ENCODE results near the gene RBM15B.
"Not testable (repeated sequence)": the region's sequence is repeated elsewhere in the genome, so short reads cannot be mapped to it uniquely, and the experiment has no call there.

RBM15B gene

DNA sequence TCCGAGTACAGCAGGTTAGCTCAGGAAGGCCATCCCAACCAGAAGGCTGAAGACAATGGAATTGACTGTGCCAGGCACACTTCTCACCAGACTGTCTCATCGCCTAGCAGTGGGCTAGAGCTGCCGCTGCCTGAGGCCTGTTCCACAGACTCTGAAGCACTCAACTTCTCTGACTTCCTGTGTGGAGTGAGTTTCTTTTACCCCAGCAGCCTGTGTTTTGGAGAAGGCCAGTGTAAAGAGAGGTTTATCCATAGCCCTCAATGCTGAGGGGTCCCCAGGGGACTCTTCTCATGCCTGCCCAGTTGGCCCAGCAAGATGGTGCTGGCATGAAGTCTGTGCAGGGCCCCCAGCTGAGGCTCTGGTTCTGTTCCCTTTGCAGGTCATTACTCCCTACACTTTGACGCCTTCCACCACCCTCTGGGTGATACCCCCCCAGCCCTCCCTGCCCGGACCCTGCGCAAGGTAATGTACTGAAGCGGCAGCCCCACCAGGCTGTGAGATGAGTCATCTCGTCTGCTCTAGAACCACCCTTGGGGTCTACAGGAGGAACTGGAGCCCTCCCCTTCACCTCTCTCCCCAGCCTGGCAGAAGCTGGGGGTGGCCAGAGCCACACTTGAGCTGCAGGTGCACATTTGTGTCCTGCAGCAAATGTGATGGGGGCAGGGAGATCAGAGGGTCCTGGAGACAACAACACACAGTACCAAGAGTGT is 11.2 kb upstream of the RBM15B start:
- no peak for DNase-seq

- DNase-seq: no peak
Measured at GRCh38 chr3:51380601-51381332, 10.3 kb upstream of the RBM15B start.

DNA sequence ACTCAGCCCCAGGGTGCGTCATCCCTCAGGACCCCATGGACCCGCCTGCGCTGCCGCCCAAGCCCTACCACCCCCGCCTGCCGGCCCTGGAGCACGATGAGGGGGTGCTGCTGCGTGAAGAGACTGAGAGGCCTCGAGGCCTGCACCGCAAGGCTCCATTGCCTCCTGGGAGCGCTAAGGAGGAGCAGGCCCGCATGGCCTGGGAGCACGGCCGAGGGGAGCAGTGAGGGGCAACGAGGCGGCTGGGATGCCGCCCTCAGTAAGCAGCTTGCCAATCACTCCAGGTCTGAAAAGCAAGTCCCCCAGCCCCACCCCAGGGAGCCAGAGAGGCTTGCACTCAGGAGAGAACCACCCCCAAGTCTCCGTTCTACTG is 9.8 kb upstream of the RBM15B start:
- no peak for DNase-seq

DNA sequence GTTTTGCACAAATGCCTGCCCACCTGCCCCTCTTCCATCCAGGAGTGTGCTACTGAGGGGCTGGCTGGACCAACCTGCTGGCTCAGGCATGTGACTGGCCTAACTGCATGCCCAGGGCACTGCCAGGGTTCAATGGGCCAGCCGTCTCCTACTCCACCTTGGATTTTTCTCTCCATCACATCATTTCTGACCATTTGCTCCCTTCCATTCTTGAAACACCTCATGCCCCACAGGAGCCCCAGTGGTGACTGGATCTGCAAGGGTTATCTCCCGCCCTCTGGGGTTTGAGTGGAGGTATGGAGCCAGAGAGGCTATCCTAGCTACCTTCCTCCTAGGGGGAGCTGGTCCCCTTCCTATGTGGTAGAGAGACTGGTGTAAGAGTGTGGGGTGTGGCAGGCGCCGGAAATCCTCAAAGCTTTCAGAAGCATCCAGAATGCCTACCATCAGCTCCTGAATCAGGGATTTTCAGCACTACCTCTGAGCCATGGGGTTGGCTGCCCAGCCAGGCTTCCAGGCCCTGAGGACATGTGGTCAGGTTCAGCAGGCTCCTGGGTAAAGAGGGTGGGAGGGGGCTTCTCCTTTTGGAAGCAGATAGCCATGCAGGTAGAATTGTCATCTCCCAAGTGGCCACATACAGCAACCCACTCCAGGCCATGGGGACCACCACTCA is 8.9 kb upstream of the RBM15B start:
- no peak for DNase-seq

GRCh38 chr3:51382947-51383578 is 8.0 kb upstream of the RBM15B start:
- DNase-seq: no peak

- no peak for DNase-seq
Measured at GRCh38 chr3:51384055-51384725, 6.9 kb upstream of the RBM15B start.

DNA sequence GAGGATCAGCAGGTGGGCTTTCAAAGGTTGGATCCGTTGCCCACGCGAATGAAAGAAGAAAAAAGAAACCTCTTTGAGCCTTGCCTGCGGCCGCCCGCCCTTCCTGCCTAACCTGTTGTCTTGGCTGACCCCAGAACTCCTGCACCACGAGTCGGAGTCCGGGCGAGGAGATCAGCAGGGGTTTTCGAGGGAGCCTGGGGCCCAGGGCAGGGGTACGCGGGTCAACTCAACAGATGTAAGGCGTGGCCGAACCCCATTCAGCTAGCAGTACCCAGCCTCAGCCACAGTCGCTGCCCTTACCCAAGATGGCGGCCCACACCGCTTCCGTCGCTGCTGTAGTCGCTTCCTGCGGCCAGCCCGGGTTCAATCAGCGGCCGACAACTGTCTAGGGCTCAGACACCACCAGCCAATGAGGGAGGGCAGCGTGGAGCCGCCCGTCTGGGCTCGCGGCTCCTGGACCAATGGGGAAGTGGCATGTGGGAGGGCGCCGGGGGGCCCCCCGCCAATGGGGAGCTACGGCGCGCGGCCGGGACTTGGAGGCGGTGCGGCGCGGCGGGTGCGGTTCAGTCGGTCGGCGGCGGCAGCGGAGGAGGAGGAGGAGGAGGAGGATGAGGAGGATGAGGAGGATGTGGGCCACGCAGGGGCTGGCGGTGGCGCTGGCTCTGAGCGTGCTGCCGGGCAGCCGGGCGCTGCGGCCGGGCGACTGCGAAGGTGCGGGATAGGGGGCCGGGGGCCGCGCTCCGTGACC is 6.2 kb upstream of the RBM15B start, which contains the start of gene MANF:
Gene MANF, plus strand, starts transcription at position 566 of the 748 bp plus-strand sequence. Its CDS starts 52 bp downstream, at position 618.
- DNase-seq: peak; percentile 95

DNA sequence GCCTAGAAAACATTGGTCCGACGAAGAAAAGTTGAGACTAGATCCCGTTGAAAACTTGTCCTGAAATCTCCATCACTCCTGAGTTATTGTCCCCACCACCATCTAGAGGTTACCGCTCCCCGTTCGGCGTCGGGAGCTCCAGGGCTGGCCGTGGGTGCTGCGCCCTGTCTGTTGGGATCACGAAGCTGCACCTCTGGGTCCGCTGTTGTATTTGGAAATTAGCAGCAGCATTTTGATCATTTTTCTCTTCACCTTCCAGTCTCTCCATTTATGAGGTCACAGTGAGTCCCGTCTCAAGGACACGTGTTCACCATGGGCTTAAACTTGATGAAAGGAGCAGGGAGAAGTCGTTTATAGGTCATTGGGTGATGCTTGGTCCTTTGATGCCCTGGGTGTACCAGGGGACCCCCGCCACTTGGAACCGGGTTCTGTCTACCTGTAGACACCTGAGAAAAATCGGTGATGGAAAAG is 5.4 kb upstream of the RBM15B start:
- no peak for DNase-seq

DNA sequence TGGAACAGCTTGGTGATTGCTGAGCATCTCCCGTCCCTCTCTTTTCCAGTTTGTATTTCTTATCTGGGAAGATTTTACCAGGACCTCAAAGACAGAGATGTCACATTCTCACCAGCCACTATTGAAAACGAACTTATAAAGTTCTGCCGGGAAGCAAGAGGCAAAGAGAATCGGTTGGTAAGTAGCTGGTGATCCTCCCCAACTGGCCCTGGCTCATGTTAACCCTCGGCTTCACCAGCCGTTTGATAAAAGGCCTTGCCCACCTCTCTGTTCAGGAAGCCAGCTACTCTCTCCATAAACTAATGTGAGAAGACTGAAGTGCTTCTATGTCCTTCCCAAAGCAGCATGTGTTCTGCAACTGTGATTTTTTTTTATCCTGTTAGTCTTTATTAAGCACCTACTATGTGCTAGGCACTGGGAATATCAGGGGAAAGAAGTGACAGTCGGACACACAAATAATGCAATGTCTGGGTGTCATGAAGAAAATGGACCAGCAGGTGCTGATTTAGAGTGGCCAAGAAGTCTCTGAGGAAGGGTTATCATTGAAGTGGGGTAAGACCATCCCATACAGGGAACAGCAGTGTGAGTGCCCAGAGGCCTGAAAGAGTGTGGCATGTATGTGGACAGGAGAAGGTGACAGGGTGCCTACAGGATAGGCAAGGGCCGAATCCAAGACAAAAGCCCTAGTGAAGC is 4.8 kb upstream of the RBM15B start:
- DNase-seq: no peak

DNA sequence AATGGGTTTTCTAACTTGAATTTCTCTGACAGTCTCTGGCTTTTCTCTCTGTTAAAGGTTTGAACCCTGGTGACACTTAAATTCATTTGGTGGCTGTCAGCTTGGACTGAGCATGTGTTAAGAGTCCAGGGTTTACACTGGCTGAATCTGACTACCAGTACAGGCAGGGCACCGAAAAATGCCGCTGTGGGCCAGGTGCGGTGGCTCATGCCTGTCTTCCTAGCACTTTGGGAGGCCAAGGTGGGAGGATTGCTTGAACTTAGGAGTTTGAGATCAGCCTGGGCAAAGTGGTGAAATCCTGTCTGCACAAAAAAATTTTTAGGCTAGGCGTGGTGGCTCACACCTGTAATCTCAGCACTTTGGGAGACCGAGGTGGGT is 4.2 kb upstream of the RBM15B start:
- no peak for DNase-seq

DNA sequence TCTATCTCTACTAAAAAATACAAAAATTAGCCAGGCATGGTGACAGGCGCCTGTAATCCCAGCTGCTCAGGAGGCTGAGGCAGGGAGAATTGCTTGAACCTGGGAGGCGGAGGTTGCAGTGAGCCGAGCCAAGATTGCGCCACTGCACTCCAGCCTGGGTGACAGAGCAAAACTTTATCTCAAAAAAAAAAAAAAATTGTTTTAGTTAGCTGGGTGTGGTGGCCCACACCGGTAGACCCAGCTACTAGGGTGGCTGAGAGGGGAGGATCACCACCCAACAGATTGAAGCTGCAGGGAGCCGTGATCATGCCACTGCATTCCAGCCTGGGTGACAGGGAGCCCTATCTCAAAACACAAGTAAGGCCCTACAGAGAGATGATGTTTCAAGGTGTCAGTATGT is 3.8 kb upstream of the RBM15B start:
- DNase-seq: not testable (repeated sequence)

GRCh38 chr3:51388286-51389029 is 2.6 kb upstream of the RBM15B start:
- no peak for DNase-seq

- DNase-seq: peak; percentile 49
Measured at GRCh38 chr3:51389423-51390183, 1.5 kb upstream of the RBM15B start.

DNA sequence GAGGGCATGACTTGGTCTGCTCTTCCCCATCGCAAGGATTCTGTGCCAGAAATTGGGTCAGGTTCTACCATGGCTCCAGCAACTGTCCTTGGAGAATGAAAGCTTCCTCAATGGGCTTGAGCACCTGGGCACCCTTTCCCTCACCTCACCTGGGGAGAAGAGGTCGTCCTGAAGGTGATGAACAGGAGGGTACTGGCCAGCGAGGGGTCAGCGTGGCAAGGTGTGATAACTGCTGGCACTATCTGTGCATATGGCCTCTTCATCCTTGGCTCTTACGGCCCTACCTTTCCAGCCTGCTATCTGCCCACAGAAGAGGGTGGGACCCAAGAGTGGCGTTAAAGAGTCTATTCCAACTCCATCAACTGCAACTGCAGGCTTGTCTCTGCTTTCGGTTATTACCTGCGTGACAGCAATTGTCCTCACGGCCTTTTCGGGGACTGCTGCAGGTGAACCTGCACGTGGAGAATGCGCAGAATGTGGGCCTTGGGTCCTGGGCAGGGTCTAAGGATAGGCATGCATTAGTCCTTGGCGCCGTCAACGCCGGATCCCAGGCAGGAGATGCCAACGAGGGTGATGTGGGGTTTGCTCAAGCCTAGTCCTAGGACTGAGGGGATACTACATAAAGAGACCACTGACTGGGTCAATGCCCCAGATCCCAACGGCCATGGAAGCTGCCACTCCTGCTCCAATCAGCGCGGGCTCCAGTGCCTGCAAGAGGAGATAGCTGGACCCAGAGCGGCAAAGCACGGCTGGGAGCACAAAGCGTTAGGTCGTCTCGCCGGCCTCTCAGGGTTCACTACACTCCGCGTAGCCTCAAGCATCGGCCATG is 625 bp upstream of the RBM15B start:
- DNase-seq: no peak

DNA sequence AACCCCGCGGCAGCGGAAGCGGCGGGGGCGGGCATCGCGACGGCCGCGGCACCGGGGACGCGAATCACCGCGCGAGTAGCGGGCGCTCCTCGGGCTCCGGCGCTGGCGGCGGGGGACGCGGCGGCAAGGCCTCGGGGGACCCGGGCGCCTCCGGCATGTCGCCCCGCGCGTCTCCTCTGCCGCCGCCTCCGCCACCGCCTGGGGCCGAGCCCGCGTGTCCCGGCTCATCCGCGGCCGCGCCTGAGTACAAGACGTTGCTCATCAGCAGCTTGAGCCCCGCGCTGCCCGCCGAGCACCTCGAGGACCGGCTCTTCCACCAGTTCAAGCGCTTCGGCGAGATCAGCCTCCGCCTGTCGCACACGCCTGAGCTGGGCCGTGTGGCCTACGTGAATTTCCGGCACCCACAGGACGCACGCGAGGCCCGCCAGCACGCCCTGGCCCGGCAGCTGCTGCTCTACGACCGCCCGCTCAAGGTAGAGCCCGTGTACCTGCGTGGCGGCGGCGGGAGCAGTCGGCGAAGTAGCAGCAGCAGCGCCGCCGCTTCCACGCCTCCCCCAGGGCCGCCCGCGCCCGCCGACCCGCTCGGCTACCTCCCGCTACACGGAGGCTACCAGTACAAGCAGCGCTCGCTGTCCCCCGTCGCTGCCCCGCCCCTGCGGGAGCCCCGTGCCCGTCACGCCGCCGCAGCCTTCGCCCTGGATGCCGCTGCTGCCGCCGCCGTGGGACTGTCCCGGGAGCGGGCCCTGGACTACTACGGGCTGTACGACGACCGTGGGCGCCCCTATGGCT is 675 bp downstream of the RBM15B start:
- DNase-seq: peak; percentile 39

DNA sequence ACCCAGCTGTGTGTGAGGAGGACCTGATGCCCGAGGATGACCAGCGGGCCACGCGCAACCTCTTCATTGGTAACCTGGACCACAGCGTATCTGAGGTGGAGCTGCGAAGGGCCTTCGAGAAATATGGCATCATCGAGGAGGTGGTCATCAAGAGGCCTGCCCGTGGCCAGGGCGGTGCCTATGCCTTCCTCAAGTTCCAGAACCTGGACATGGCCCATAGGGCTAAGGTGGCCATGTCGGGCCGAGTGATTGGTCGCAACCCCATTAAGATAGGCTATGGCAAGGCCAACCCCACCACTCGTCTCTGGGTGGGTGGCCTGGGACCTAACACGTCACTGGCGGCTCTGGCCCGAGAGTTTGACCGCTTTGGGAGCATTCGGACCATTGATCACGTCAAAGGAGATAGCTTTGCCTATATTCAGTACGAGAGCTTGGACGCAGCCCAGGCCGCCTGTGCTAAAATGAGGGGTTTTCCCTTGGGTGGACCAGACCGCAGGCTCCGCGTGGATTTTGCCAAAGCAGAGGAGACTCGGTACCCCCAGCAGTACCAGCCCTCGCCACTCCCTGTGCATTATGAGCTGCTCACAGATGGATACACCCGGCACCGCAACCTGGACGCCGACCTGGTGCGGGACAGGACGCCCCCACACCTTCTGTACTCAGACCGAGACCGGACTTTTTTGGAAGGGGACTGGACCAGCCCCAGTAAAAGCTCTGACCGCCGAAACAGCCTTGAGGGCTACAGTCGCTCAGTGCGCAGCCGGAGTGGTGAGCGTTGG is 1.5 kb downstream of the RBM15B start:
- no peak for DNase-seq

- DNase-seq: no peak
Measured at GRCh38 chr3:51393134-51393495, 2.0 kb downstream of the RBM15B start.
